Renal cortical epithelial cell (primary cell): ENCODE results near the gene CTNNA3. TPM values are rescaled to one million over a fixed set of nuclear protein-coding genes. Genes with fewer than 3 reads are reported as not detected.

Experiments
- DNase-seq: peaks from one replicate; pipeline ENCODE4 v3.0.0-alpha.2; 2011; ENCODE audit warnings: low read depth
- total RNA-seq: library from RNA; depleted of rRNA; stranded (reverse); fragments of >200 nt; gene quantifications from 2 replicates; pipeline ENCODE4 v1.2.3, GENCODE V29; 2014

Gene CTNNA3
- total RNA-seq, 1 donor from 2014 or later: under 0.01 TPM

GRCh38 chr10:66813122-66813521 is 882.9 kb downstream of the CTNNA3 start:
- DNase-seq: no peak

GRCh38 chr10:66811211-66811610 is 884.8 kb downstream of the CTNNA3 start:
- DNase-seq: no peak

DNA sequence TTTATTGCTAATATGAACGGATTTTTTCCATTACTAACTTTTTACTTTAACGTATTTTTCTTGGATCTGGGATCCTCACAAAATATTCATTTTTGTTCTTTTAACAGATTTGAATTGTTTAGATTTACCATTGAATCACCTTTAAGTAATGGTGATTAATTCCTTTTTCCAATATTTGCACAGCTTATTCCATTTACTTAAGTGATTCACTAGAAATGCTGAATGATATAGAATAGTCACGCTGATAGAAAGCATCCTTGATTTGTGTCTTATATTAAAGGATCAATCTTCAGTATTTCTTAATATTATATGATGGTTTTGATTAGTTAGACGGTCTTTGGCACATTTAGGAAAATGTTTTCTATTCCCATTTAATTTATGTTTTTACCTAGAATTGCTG is 886.6 kb downstream of the CTNNA3 start:
- DNase-seq: no peak

- DNase-seq: no peak
Measured at GRCh38 chr10:66805612-66806011, 890.4 kb downstream of the CTNNA3 start.

GRCh38 chr10:66804962-66805361 is 891.0 kb downstream of the CTNNA3 start:
- DNase-seq: no peak

DNA sequence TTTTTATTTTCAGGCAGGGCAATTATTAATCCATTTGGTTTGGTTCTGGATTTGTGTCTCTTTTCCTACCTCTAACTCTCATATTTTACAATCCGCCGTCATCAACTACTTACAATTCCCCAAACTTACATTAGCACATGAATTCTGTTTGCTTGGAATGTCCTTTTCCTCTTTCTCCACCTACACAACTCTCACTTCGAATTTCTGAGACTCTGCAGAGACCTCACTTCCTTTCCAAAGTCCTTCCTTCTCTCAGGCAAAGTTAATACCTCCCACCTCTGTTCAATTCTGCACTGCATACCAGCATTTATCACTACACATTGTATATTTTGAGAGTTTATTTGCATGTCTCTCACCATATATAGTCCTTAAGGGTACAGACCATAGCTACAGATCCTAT is 892.8 kb downstream of the CTNNA3 start:
- no peak for DNase-seq

DNA sequence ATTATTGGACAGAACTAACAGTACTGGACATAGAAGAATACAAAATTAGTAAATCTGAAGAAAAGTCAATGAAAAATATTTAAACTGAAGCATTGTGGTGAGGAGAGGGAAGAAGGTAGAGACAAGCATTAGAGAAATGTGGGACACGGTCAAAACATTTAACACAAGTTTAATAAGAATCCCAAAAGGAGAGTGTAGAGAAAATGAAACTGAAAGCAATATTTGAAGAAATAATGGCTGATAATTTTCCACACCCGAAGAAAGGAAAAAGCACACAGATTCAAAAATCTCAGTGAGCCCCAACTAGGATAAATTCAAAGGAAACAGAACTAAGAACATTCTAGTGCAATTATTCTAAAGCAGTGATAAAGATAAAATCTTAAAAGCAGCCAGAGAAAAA is 896.5 kb downstream of the CTNNA3 start:
- DNase-seq: no peak

- DNase-seq: peak; percentile 45
Measured at GRCh38 chr10:66795866-66796265, 900.1 kb downstream of the CTNNA3 start.

GRCh38 chr10:66792441-66792840 is 903.6 kb downstream of the CTNNA3 start:
- DNase-seq: no peak

- DNase-seq: no peak
Measured at GRCh38 chr10:66788178-66788987, 907.6 kb downstream of the CTNNA3 start.

DNA sequence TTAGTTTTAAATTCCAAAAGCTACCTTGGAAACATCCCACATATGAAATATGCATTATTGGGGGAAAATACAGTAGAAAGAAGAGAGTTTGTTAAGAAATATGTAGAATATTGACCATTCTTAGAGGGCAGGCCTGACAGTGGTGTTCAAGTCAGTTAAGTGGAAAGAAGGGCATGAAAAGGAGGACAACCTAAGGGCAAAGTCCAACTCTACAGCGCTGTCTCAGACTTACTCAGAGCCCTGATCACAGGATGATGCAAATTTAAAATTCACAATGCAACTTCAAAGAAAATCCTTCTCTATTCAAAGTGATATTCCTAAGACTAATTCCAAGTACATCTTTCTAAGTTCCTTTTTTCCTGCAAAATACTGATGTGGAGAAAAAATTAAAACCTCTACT is 909.3 kb downstream of the CTNNA3 start:
- peak; percentile 56 for DNase-seq

DNA sequence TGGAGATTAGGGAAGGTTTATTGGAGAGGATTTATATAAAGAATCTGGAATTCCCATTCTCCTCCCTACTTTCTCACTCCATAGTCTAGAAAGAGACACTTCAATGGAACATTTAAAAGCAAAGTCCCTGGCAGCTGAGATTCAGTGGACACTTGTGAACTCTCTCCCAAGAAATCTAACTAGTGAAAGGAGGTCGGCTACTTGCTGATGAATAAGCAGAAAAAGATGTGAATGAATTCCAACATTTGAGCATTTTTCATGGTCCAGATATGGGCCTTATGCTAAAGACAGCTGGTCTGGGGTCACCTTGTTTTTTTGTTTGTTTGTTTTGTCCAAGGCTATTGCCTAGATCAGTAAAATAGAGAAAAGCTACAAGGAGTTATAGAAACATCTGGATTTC is 911.2 kb downstream of the CTNNA3 start:
- no peak for DNase-seq

- peak; percentile 40 for DNase-seq
Measured at GRCh38 chr10:66783316-66783715, 912.7 kb downstream of the CTNNA3 start.

GRCh38 chr10:66782776-66783175 is 913.2 kb downstream of the CTNNA3 start:
- DNase-seq: peak; percentile 40

DNA sequence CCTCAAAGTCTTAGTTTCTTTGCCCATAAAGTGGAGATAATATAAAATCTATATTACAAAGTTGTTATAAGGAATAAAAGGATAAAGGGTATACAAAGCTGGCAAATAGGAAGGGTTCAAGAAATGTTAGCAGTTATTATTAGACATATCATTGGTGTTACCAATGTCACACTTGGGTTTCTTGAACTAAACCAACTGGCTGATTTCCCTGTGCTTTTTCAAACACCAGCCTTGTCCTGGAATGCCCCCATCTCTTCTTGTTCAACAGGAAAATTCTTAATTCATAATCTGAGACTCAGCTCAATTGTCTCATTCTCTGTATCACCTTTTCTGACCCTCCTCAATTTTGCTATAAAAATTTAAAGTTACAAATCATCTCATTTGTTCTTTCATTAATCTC is 913.9 kb downstream of the CTNNA3 start:
- DNase-seq: no peak

DNA sequence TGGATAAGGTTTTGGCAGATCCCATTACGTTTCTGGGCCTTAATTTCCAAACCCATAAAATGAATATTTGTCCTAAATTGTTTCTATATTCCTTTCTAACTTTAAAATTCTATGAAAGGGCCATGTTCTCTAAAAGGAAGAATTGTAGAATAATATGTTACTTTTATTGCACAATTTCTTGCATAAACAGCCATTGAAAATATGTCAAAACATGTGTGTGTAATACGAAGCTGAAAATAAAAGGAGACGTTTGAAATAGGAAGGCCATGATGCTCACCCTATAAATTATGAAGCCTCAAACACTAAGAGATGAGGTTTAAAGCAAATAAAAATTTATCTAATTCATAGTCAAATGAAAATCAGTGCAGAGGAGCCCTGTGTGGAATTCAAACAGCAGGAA is 915.2 kb downstream of the CTNNA3 start:
- no peak for DNase-seq

- DNase-seq: no peak
Measured at GRCh38 chr10:66778351-66778750, 917.6 kb downstream of the CTNNA3 start.

GRCh38 chr10:66777665-66778064 is 918.3 kb downstream of the CTNNA3 start:
- no peak for DNase-seq

DNA sequence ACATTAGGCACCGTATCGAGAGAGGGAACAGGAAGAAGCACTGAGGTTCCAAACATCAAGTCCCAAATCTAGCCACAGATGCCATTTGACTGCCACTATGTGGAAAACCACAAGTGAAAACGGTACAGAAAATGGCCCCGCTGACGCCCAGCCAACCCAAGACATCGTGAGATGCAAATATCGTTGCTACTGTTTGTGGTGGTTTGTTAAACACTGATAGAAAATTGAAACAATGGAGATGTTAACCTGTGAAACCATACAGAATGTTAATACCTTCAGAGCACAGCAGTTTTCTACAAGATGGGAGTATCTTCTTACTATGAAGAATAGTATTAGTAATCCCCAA is 922.5 kb downstream of the CTNNA3 start:
- DNase-seq: no peak

DNA sequence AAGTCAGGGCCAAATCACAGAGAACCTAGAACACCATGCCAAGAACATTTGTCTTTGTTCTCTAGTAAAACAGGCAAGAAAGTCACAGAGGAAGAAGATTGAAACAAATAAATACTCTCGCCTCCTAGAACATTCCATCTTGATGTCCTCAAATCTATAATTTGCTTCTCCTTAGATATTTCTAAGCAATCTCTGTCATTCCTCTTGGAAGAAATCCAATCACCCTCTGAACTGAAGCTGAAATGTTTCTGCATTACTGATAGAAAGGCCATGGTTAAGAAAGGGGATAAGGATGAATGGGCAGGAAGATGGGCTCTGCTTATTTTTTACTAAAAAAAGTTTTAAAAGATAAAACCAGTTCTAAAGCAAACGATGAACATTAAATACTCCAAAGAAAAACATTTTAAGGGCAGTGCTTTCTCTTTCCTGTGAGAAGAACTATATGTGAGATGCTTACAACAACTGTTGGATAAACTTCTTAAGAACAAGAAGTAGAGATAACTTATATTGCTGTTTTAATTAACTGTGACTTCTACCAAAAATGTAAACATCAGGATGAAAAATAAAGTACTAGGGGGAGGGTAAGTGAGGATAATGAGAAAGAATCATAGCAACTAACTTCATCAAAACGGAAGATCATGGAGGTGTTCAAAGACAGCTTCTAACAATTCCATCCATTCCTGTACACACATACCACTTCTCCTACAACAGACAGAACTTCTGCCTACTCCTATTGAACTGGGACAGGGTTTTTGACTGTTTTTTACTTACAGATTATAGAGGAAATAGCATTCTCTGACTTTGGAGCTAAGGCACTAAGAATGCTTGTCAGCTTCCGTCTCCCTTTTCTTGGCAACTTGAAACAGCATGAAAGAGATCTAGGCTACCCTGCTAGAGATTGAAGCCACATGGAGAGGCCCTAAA is 923.2 kb downstream of the CTNNA3 start:
- DNase-seq: no peak

- DNase-seq: no peak
Measured at GRCh38 chr10:66767707-66768106, 928.3 kb downstream of the CTNNA3 start.

DNA sequence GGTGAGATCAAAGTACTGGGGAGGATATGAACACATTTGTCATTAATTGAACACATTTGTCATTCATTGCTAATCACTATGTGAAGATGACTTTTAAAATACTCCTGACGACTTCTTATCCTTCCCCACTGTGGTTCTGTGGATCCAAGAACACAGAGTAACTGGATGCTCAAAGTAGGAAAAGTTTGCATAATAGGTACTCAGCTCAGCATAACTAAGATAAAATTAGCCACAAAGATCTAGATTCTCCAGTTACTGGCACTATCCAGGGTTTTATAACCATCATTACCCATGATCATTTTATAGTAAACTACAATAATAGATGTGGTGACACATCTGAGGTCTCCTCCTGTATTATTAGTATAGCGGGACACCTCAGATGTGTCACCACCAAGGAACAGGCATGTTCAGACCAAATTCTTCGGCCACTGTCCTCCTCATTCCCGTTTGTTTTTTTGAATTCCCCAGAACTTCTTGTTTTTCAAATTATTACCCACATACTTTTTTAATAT is 933.7 kb downstream of the CTNNA3 start:
- no peak for DNase-seq

DNA sequence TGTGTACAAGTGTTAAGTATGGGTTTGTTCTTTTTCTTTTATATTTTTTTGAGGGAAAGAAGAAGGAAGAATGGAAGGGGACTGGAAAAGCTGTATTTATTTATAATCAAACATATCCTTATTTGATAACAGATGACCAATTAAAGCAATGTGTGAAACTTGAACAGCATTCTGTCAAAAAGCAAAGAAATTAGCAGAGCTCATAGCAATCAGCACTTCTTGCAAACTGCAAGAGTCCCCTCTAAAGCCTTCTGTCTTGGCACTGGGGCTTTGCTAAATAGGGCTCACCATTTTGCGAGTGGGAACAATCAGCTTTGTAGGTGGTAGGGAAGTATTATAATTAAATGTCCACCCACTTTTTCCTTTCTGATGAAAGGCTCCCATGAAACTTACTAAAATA is 935.1 kb downstream of the CTNNA3 start:
- no peak for DNase-seq
